H1 (cell line): ENCODE data around the gene EPN3. TPM values are rescaled to one million over a fixed set of nuclear protein-coding genes. Genes with fewer than 3 reads are reported as not detected.

Source experiments
- CBX5 ChIP-seq: fragments of 300-800, 300-1000 bp; sonication (generic); IDR thresholded peaks from 2 replicates; pipeline ENCODE4 v1.7.1; 2016; ENCODE audit warnings: antibody characterized with exemption, low read length, low read depth
- E2F6 ChIP-seq: IDR thresholded peaks from 2 replicates; pipeline ENCODE4 v1.6.1; 2012; ENCODE audit warnings: inconsistent platforms
- JUND ChIP-seq: IDR thresholded peaks from 2 replicates; pipeline ENCODE4 v1.6.1; 2011; ENCODE audit warnings: mild to moderate bottlenecking, improper control_type of control experiment, low read length
- SIX5 ChIP-seq: IDR thresholded peaks from 2 replicates; pipeline ENCODE4 v1.6.1; 2011; ENCODE audit warnings: mild to moderate bottlenecking, low read depth, low read length
- polyA plus RNA-seq, 7 experiments: library from polyadenylated mRNA; depleted of rRNA in 3 of 7; stranded (reverse) in 5 of 7; unstranded in 2 of 7; fragments of >200 nt in 5 of 7; fragments of 200-250 nt in 2 of 7; gene quantifications; 1 replicate in 5 of 7; 2 replicates in 1 of 7; 4 replicates in 1 of 7; pipeline versions ENCODE4 v1.2.1 to v1.2.3, GENCODE V29; 2011 to 2013; ENCODE audit warnings: missing spikeins in 2 of 7, mixed read lengths in 2 of 7
- total RNA-seq: library from RNA; stranded (reverse); fragmentation: NEBNext Ultra II Directional; extraction: Animal tissue kit (Norgen Biotek cat#: 25700); gene quantifications from 2 replicates; pipeline ENCODE4 v1.2.1, GENCODE V29; 2021

EPN3 gene
- total and polyA plus RNA-seq, 2 of the 8 experiments (the other 6 are each of a cell fraction or from before 2014, with no cell fraction given), result 6.7 to 7.9 TPM

DNA sequence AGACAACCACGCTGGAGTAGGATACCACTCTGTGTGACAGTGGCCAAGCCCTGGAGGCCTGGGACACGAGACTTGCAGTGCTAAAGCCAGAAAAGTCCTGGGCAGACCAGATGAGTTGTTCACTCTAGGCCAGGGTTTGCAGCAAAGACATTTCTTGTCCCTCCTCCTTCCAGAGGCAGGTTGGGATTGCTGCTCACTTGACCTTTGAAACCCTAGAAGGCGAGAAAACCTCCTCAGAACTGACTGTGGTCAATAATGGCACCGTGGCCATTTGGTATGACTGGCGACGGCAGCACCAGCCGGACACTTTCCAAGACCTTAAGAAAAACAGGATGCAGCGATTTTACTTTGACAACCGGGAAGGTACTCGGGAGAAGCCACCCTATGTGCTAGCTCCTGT lies 9.8 kb upstream of the EPN3 start (continued):
- no peak for TF ChIP-seq E2F6
- no peak for TF ChIP-seq SIX5
- no peak for TF ChIP-seq JUND
- no peak for TF ChIP-seq CBX5
